Measurements from ENCODE around the gene SEMA3F.

The SEMA3F gene

DNA sequence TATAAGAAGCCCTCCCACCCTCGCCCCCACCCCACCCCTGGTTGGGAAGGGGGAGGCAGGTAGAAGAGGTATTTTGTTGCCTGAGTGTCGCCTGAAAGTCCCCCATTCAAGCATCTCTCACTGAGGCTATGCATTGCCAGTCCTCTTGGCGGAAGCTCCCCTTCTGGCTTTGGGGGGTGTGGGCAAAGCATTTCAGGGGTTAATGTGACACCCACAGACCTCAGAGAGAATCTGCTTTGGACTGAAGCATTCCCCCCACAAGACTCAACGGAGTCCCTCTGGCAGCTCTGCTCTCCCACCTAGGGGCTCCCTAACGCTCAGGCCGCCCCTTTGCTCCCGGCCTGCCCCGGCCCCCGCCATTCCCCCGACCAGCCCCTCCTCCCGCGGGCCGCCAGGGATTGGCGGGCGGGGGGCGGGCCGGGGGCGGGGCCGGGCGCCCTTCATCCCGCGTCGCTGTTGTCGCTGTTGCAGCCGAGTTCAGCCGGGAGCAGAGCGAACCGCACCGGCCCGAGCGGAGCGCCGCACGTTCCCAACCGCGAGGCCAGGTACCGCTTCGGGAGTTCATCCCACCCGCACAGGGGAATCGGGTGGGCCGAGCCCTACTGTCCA is 49.8 kb downstream of the SEMA3F start, which contains the start of gene SLC38A3:
TSS of gene SLC38A3 (plus strand) at position 468 of the 609 bp plus-strand sequence. CDS start 8,929 bp downstream, outside the sequence.
- no peak for DNase-seq
- no peak within 1 kb of the TSS for H3K4me3 ChIP-seq (ENCODE audit: low read depth in 1 of 2, low read length in 2 of 2)

DNA sequence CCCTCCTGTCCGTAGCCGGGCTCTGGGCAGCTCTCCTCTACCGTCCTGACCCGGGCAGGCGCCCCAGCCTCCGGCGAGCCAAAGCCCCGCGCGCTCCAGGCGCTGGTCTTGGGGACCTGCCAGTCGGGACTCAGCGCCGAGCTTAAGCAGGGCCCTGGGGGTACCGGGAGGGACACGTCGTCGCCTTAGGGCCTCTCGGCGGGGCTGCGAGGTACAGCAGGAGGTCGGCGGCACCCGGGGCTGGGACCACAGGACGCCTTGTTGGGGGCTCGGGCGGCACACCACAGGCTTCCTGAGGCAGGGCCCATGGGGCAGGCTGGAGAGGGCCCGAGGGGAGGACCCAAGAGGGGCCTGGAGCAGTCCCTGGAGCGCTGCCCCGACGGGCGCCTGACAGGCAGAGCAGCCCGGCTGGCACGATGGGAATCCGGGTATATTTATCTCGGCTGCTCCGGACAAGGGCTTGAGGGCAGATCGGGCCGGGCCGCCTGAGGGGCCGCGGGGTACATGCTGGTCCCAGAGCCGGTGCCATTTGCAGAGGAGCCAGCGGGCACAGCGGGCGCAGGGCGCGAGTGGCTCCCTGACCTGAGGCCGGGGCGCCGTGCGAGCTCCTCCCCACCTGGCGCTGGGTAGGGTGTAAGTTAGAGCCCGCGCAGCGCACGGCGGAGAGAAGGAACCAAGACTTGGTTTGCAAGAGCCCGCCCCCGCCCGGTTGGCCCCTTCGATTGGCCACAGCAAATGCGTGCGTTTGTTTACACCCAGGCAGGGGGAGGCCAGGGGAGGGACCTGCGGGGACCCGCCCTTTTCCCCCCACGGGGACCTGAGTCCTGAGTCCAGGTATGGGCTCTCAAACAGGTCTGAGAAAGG is 50.5 kb downstream of the SEMA3F start:
- Histone ChIP-seq H3K36me3 (ENCODE audit: insufficient read depth, low read length) (no peaks in the 10 kb centered on the region), H3K79me2 (ENCODE audit: insufficient read depth, low read length) (no peaks in the 10 kb centered on the region), H3K4me1 (ENCODE audit: insufficient read depth, low read length) (no peaks in the 10 kb centered on the region), H3K27ac (ENCODE audit: low read length) (no peak overlapping the region), H3K9me3 (ENCODE audit: insufficient read depth, low read length, severe bottlenecking) (no peaks in the 10 kb centered on the region), H3K27me3 (ENCODE audit: insufficient read depth, low read length, poor library complexity) (peaks cover 40% of the 10 kb centered on the region), H4K20me1 (ENCODE audit: insufficient read depth, low read length) (peaks cover 9% of the 10 kb centered on the region; the same call in 1 of the 2 replicates), H3K9ac (ENCODE audit: low read depth, low read length) (no peak overlapping the region), H3K4me2 (ENCODE audit: insufficient read depth, low read length) (no peak overlapping the region), H2AFZ (ENCODE audit: low read depth, low read length) (no peak overlapping the region), H3K4me3 (ENCODE audit: low read depth in 1 of 2, low read length in 2 of 2) (no peak overlapping the region)
- DNase-seq (no peak), ATAC-seq (ENCODE audit: insufficient read depth, low read depth) (no peak)
- TF ChIP-seq EZH2 (IDR thresholded peaks at IDR 0.05; ENCODE audit: borderline replicate concordance, low read depth, low read length, severe bottlenecking), result no peak
- TF ChIP-seq, protein P1, sequence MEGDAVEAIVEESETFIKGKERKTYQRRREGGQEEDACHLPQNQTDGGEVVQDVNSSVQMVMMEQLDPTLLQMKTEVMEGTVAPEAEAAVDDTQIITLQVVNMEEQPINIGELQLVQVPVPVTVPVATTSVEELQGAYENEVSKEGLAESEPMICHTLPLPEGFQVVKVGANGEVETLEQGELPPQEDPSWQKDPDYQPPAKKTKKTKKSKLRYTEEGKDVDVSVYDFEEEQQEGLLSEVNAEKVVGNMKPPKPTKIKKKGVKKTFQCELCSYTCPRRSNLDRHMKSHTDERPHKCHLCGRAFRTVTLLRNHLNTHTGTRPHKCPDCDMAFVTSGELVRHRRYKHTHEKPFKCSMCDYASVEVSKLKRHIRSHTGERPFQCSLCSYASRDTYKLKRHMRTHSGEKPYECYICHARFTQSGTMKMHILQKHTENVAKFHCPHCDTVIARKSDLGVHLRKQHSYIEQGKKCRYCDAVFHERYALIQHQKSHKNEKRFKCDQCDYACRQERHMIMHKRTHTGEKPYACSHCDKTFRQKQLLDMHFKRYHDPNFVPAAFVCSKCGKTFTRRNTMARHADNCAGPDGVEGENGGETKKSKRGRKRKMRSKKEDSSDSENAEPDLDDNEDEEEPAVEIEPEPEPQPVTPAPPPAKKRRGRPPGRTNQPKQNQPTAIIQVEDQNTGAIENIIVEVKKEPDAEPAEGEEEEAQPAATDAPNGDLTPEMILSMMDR (IDR thresholded peaks at IDR 0.05; ENCODE audit: borderline replicate concordance, extremely low read depth, low read length, poor library complexity, severe bottlenecking), result no peak

More for the DNA sequence above, 49.8 kb downstream of the SEMA3F start, which contains the start of gene SLC38A3:
- no peak within 1 kb of the TSS for H3K27ac ChIP-seq (ENCODE audit: low read length)
- no peak for TF ChIP-seq EZH2 (IDR thresholded peaks at IDR 0.05; ENCODE audit: borderline replicate concordance, low read depth, low read length, severe bottlenecking)
- TF ChIP-seq, protein P1 (IDR thresholded peaks at IDR 0.05; ENCODE audit: borderline replicate concordance, extremely low read depth, low read length, poor library complexity, severe bottlenecking), result no peak
- no peak within 1 kb of the TSS for H2AFZ ChIP-seq (ENCODE audit: low read depth, low read length)
- no peaks in the 10 kb centered on the region for H3K4me1 ChIP-seq (ENCODE audit: insufficient read depth, low read length)
- no peaks in the 10 kb centered on the region for H3K36me3 ChIP-seq (ENCODE audit: insufficient read depth, low read length)
- H4K20me1 ChIP-seq (ENCODE audit: insufficient read depth, low read length), result peaks cover 9% of the 10 kb centered on the region; the same call in 1 of the 2 replicates
- no peaks in the 10 kb centered on the region for H3K79me2 ChIP-seq (ENCODE audit: insufficient read depth, low read length)
- no peak within 1 kb of the TSS for H3K4me2 ChIP-seq (ENCODE audit: insufficient read depth, low read length)
- no peaks in the 10 kb centered on the region for H3K9me3 ChIP-seq (ENCODE audit: insufficient read depth, low read length, severe bottlenecking)
- no peak within 1 kb of the TSS for H3K9ac ChIP-seq (ENCODE audit: low read depth, low read length)
- ATAC-seq (ENCODE audit: insufficient read depth, low read depth), result peak; percentile 55; the same call in 1 of the 3 replicates
- peaks cover 40% of the 10 kb centered on the region for H3K27me3 ChIP-seq (ENCODE audit: insufficient read depth, low read length, poor library complexity)

DNA sequence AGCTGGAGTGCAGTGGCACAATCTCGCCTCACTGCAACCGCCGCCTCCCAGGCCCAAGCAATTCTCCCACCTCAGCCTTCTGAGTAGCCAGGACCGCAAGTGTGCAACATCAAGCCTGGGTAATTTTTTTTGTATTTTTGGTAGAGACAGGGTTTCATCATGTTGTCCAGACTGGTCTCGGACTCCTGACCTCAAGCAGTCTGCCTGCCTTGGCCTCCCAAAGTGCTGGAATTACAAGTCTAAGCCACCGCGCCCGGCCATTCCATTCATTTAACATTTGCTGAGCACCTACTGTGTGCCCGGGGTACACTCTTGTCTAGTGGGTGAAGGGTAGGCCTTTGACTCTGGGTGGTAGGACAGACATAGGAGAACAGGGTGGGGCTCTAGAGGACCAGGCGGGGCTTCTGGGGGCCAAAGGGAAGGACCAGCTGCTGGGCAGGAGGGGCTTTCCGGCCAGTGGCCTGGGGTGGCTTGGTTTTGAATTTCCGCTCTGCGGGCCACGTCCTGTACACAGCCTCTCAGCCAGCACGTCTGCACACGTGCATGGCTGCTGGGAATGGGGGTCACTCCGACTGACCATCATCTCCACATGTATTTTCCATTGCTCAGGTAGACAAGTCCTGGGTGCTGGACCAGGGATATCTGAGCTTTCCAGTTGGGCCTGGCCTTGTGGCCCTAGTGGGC is 52.4 kb downstream of the SEMA3F start:
- no peak overlapping the region for H3K4me2 ChIP-seq (ENCODE audit: insufficient read depth, low read length)

More for the DNA sequence above, 52.4 kb downstream of the SEMA3F start:
- Histone ChIP-seq H2AFZ (ENCODE audit: low read depth, low read length) (no peak overlapping the region), H3K27ac (ENCODE audit: low read length) (no peak overlapping the region), H3K27me3 (ENCODE audit: insufficient read depth, low read length, poor library complexity) (peaks cover 26% of the 10 kb centered on the region), H3K9ac (ENCODE audit: low read depth, low read length) (no peak overlapping the region), H3K4me1 (ENCODE audit: insufficient read depth, low read length) (no peaks in the 10 kb centered on the region), H3K4me3 (ENCODE audit: low read depth in 1 of 2, low read length in 2 of 2) (no peak overlapping the region), H3K36me3 (ENCODE audit: insufficient read depth, low read length) (no peaks in the 10 kb centered on the region), H3K79me2 (ENCODE audit: insufficient read depth, low read length) (no peaks in the 10 kb centered on the region), H4K20me1 (ENCODE audit: insufficient read depth, low read length) (peaks cover 9% of the 10 kb centered on the region; the same call in 1 of the 2 replicates), H3K9me3 (ENCODE audit: insufficient read depth, low read length, severe bottlenecking) (no peaks in the 10 kb centered on the region)
- TF ChIP-seq EZH2 (IDR thresholded peaks at IDR 0.05; ENCODE audit: borderline replicate concordance, low read depth, low read length, severe bottlenecking), result no peak
- TF ChIP-seq, protein P1 (IDR thresholded peaks at IDR 0.05; ENCODE audit: borderline replicate concordance, extremely low read depth, low read length, poor library complexity, severe bottlenecking), result no peak
- ATAC-seq (ENCODE audit: insufficient read depth, low read depth) (no peak), DNase-seq (no peak)

Data from DND-41 (cell line).